HEK293 (cell line): ENCODE measurements around the gene PTPDC1.
A peak's percentile ranks its signal among the peaks of the same experiment; 100 is the strongest.

ENCODE experiments used
- CTCF ChIA-PET: fragments of 350-600 bp; formaldehyde crosslinking; extraction: SDS; loops from one replicate; lab custom pipeline; 2021; ENCODE audit warnings: antibody characterized with exemption; lab: Yijun Ruan, JAX
- POLR2A ChIA-PET: fragments of 300-600 bp; formaldehyde crosslinking; extraction: SDS; loops from one replicate; lab custom pipeline; 2020; ENCODE audit warnings: antibody characterized with exemption, inconsistent platforms; lab: Yijun Ruan, JAX
- H3K27ac ChIP-seq: fragments of 200-500 bp; sonication (Bioruptor generic); 2 replicates; pipeline ENCODE4 v1.5.1; 2014; ENCODE audit warnings: low read depth, low read length, control low read depth, inconsistent platforms; ENCODE audit errors: extremely low read depth
- H3K36me3 ChIP-seq, 2 experiments: fragments of 200-500 bp in 1 of 2; sonication (Bioruptor generic) in 1 of 2; 1 replicate in 1 of 2; 2 replicates in 1 of 2; pipeline ENCODE4 v1.5.1; 2014 to 2017; ENCODE audit warnings: inconsistent platforms in 2 of 2, low read length in 2 of 2; ENCODE audit not compliant: control insufficient read depth in 2 of 2, insufficient read depth in 1 of 2
- H3K4me1 ChIP-seq: fragments of 200-500 bp; sonication (Bioruptor generic); 2 replicates; pipeline ENCODE4 v1.5.1; 2014; ENCODE audit warnings: mild to moderate bottlenecking, low read length, inconsistent platforms; ENCODE audit not compliant: control insufficient read depth, insufficient read depth
- H3K4me3 ChIP-seq: 2 replicates; pipeline ENCODE4 v1.5.1; 2011; ENCODE audit warnings: low read depth, mild to moderate bottlenecking, control low read depth, low read length, moderate library complexity
- H3K9me3 ChIP-seq: fragments of 200-500 bp; sonication (Bioruptor generic); 2 replicates; pipeline ENCODE4 v1.5.1; 2014; ENCODE audit warnings: low read depth, low read length, inconsistent platforms; ENCODE audit not compliant: control insufficient read depth, insufficient read depth
- EGR2 ChIP-seq: fragments of 450-650 bp; formaldehyde crosslinking; IDR thresholded peaks from 2 replicates; pipeline ENCODE4 v1.5.1; 2016; ENCODE audit warnings: low read depth, missing biosample characterization, missing genetic modification characterization
- GFI1B ChIP-seq: fragments of 450-650 bp; formaldehyde crosslinking; IDR thresholded peaks from 2 replicates; pipeline ENCODE4 v1.5.1; 2016; ENCODE audit warnings: missing biosample characterization, missing genetic modification characterization
- GLI2 ChIP-seq: fragments of 450-650 bp; formaldehyde crosslinking; IDR thresholded peaks from 2 replicates; pipeline ENCODE4; 2017; ENCODE audit warnings: missing biosample characterization, missing genetic modification characterization, low read depth, borderline replicate concordance
- HOXA7 ChIP-seq: sonication (generic); formaldehyde crosslinking; IDR thresholded peaks from 2 replicates; pipeline ENCODE4 v1.8.1; 2022; ENCODE audit warnings: missing genetic modification reagents, borderline replicate concordance
- KLF7 ChIP-seq: fragments of 450-650 bp; formaldehyde crosslinking; IDR thresholded peaks from 2 replicates; pipeline ENCODE4 v1.5.1; 2016; ENCODE audit warnings: missing biosample characterization, missing genetic modification characterization, borderline replicate concordance
- MYNN ChIP-seq: fragments of 450-650 bp; formaldehyde crosslinking; IDR thresholded peaks from 2 replicates; pipeline ENCODE4 v1.5.1; 2016; ENCODE audit warnings: missing biosample characterization, missing genetic modification characterization, borderline replicate concordance
- PRDM6 ChIP-seq: fragments of 450-650 bp; formaldehyde crosslinking; IDR thresholded peaks from 2 replicates; pipeline ENCODE4 v1.5.1; 2017; ENCODE audit warnings: missing biosample characterization, missing genetic modification characterization
- ZBTB44 ChIP-seq: fragments of 450-650 bp; IDR thresholded peaks from 2 replicates; pipeline ENCODE4 v1.5.1; 2018; ENCODE audit warnings: missing biosample characterization, mild to moderate bottlenecking, missing genetic modification characterization
- ZFHX2 ChIP-seq: fragments of 450-650 bp; formaldehyde crosslinking; conservative IDR thresholded peaks from 2 replicates; pipeline ENCODE4 v1.5.1; 2016; ENCODE audit warnings: missing biosample characterization, missing genetic modification characterization
- ZNF16 ChIP-seq: fragments of 450-650 bp; formaldehyde crosslinking; IDR thresholded peaks from 2 replicates; pipeline ENCODE4 v1.5.1; 2016; ENCODE audit warnings: low read depth, missing biosample characterization, missing genetic modification characterization
- ZNF302 ChIP-seq: fragments of 450-650 bp; formaldehyde crosslinking; IDR thresholded peaks from 2 replicates; pipeline ENCODE4 v1.5.1; 2016; ENCODE audit warnings: missing biosample characterization, missing genetic modification characterization, low read depth
- ZNF37A ChIP-seq: fragments of 450-650 bp; IDR thresholded peaks from 2 replicates; pipeline ENCODE4 v1.5.1; 2018; ENCODE audit warnings: missing biosample characterization, missing genetic modification characterization
- ZNF449 ChIP-seq: fragments of 450-650 bp; formaldehyde crosslinking; IDR thresholded peaks from 2 replicates; pipeline ENCODE4 v1.5.1; 2017; ENCODE audit warnings: missing biosample characterization, mild to moderate bottlenecking, missing genetic modification characterization, moderate library complexity
- ZNF529 ChIP-seq: fragments of 450-650 bp; formaldehyde crosslinking; IDR thresholded peaks from 2 replicates; pipeline ENCODE4 v1.5.1; 2017; ENCODE audit warnings: missing genetic modification characterization, missing biosample characterization; ENCODE audit not compliant: insufficient replicate concordance
- ZNF555 ChIP-seq: fragments of 450-650 bp; formaldehyde crosslinking; conservative IDR thresholded peaks from 2 replicates; pipeline ENCODE4 v1.5.1; 2017; ENCODE audit warnings: missing biosample characterization, mild to moderate bottlenecking, missing genetic modification characterization, inconsistent platforms
- ZNF560 ChIP-seq: fragments of 450-650 bp; formaldehyde crosslinking; IDR thresholded peaks from 2 replicates; pipeline ENCODE4 v1.5.1; 2017; ENCODE audit warnings: missing biosample characterization, missing genetic modification characterization, borderline replicate concordance
- ZNF830 ChIP-seq: fragments of 450-650 bp; IDR thresholded peaks from 2 replicates; pipeline ENCODE4 v1.5.0; 2018; ENCODE audit warnings: missing biosample characterization, missing genetic modification characterization, low read depth, mild to moderate bottlenecking, moderate library complexity

PTPDC1 gene

GRCh38 chr9:94086486-94087345, 2.5 kb downstream of the PTPDC1 start:
- Histone ChIP-seq H3K9me3 (no peaks in the 10 kb centered on the region), H3K4me3 (no peak overlapping the region), H3K36me3 (peaks cover 0 to 5% of the 10 kb centered on the region in 2 experiments; a peak in 1 of 3 replicates)
- POLR2A ChIA-PET = interaction anchor here (0.7 kb wide), 1 partner anchor 80 kb away, joined by 3 read pairs; no protein-coding TSS in a partner anchor
- TF ChIP-seq ZNF37A (tag by site-specific recombination) = no peak
- TF ChIP-seq ZFHX2 (tag by site-specific recombination) = peak; percentile 19; the same call in 1 of the 2 replicates
- no peak for TF ChIP-seq ZNF830 (tag by site-specific recombination)
- TF ChIP-seq GFI1B = no peak
- no peak for TF ChIP-seq GLI2 (tag by site-specific recombination)
- peak; percentile 62 for TF ChIP-seq PRDM6 (tag by site-specific recombination)
- TF ChIP-seq ZNF560 (tag by site-specific recombination) = no peak
- no peak for TF ChIP-seq ZNF16 (tag by site-specific recombination)
- TF ChIP-seq ZBTB44 = no peak
- TF ChIP-seq MYNN (tag by site-specific recombination) = no peak
- no peak for TF ChIP-seq KLF7 (tag by site-specific recombination)
- TF ChIP-seq HOXA7 (CRISPR knock-in tag) = no peak
- no peak for TF ChIP-seq ZNF302 (tag by site-specific recombination)
- TF ChIP-seq ZNF555 (tag by site-specific recombination) = no peak
- no peak for TF ChIP-seq EGR2 (tag by site-specific recombination)
- TF ChIP-seq ZNF449 (tag by site-specific recombination) = peak; percentile 71; the same call in 1 of the 2 replicates
- TF ChIP-seq ZNF529 = no peak
- TF ChIP-seq, all 188 proteins: peak for 3
- CTCF ChIA-PET = interaction anchor here (0.6 to 1.0 kb wide), 2 partner anchors 11 to 21 kb away, joined by 3 read pairs; no protein-coding TSS in a partner anchor
- H3K4me1 ChIP-seq = no peaks in the 10 kb centered on the region
- no peak overlapping the region for H3K27ac ChIP-seq
